Loucy (cell line): Measurements from ENCODE around the gene TMEM131.

ENCODE experiments used
- EZH2phosphoT487 ChIP-seq: fragments of 200-600 bp; IDR thresholded peaks from 2 replicates; pipeline ENCODE4 v1.6.1; 2018; ENCODE audit warnings: antibody characterized with exemption, mild to moderate bottlenecking, moderate library complexity, borderline replicate concordance
- TF ChIP-seq, protein P1 (sequence below): fragments of 200-600 bp; sonication (generic); conservative IDR thresholded peaks from 2 replicates; pipeline ENCODE4 v1.5.1; 2014; ENCODE audit warnings: mild to moderate bottlenecking, antibody characterized with exemption, low read length

DNA sequence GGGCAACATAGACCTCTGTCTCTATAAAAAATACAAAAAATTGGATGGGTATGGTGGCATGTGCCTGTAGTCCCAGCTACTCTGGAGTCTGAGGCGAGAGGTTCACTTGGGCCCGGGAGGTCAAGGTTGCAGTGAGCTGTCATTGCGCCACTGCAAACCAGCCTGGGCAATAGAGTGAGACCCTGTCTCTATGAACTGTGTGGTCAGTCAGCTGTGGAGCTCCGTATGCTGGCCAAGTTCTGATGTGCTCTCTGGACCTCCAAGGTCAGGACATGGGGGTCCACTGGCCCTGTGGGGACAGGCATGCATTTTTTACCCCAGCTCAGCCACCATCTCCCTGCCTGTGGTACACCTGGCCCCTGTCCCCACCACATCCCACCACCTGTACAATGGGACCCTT, 71.6 kb downstream of the TMEM131 start:
- TF ChIP-seq, protein P1, sequence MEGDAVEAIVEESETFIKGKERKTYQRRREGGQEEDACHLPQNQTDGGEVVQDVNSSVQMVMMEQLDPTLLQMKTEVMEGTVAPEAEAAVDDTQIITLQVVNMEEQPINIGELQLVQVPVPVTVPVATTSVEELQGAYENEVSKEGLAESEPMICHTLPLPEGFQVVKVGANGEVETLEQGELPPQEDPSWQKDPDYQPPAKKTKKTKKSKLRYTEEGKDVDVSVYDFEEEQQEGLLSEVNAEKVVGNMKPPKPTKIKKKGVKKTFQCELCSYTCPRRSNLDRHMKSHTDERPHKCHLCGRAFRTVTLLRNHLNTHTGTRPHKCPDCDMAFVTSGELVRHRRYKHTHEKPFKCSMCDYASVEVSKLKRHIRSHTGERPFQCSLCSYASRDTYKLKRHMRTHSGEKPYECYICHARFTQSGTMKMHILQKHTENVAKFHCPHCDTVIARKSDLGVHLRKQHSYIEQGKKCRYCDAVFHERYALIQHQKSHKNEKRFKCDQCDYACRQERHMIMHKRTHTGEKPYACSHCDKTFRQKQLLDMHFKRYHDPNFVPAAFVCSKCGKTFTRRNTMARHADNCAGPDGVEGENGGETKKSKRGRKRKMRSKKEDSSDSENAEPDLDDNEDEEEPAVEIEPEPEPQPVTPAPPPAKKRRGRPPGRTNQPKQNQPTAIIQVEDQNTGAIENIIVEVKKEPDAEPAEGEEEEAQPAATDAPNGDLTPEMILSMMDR, result no peak
- no peak for TF ChIP-seq EZH2phosphoT487
